ENCODE data around the gene SOS1.

Gene SOS1

GRCh38 chr2:38959938-38960608 is 160.8 kb downstream of the SOS1 start:
- no peak for TF ChIP-seq CTCF (conservative IDR thresholded peaks at IDR 0.05; ENCODE audit: control insufficient read depth, insufficient read depth, low read depth, low read length)
- peak; percentile 83 for DNase-seq (ENCODE audit: low read depth)
- peak overlapping the region; percentile 23 for H3K4me3 ChIP-seq (ENCODE audit: control insufficient read depth, low read depth, low read length)

- no peak overlapping the region for H3K4me3 ChIP-seq (ENCODE audit: control insufficient read depth, low read depth, low read length)
- TF ChIP-seq CTCF (conservative IDR thresholded peaks at IDR 0.05; ENCODE audit: control insufficient read depth, insufficient read depth, low read depth, low read length) = no peak
- no peak for DNase-seq (ENCODE audit: low read depth)
Measured at GRCh38 chr2:38959466-38959865, 161.4 kb downstream of the SOS1 start.

- no peak for DNase-seq (ENCODE audit: low read depth)
- no peak for TF ChIP-seq CTCF (conservative IDR thresholded peaks at IDR 0.05; ENCODE audit: control insufficient read depth, insufficient read depth, low read depth, low read length)
- H3K4me3 ChIP-seq (ENCODE audit: control insufficient read depth, low read depth, low read length) = no peak overlapping the region
Measured at GRCh38 chr2:38957972-38958371, 162.9 kb downstream of the SOS1 start.

- no peak overlapping the region for H3K4me3 ChIP-seq (ENCODE audit: control insufficient read depth, low read depth, low read length)
- DNase-seq (ENCODE audit: low read depth) = no peak
- TF ChIP-seq CTCF (conservative IDR thresholded peaks at IDR 0.05; ENCODE audit: control insufficient read depth, insufficient read depth, low read depth, low read length) = no peak
Measured at GRCh38 chr2:38951766-38952165, 169.1 kb downstream of the SOS1 start.

GRCh38 chr2:38948995-38949394 is 171.9 kb downstream of the SOS1 start:
- no peak for TF ChIP-seq CTCF (conservative IDR thresholded peaks at IDR 0.05; ENCODE audit: control insufficient read depth, insufficient read depth, low read depth, low read length)
- no peak for DNase-seq (ENCODE audit: low read depth)
- no peak overlapping the region for H3K4me3 ChIP-seq (ENCODE audit: control insufficient read depth, low read depth, low read length)

GRCh38 chr2:38948387-38948882 is 172.4 kb downstream of the SOS1 start:
- no peak overlapping the region for H3K4me3 ChIP-seq (ENCODE audit: control insufficient read depth, low read depth, low read length)
- TF ChIP-seq CTCF (conservative IDR thresholded peaks at IDR 0.05; ENCODE audit: control insufficient read depth, insufficient read depth, low read depth, low read length) = no peak

More at GRCh38 chr2:38948387-38948882, 172.4 kb downstream of the SOS1 start:
- no peak for DNase-seq (ENCODE audit: low read depth)
